K562 (cell line): Measurements from ENCODE around the gene STK11. TPM values are rescaled to one million over a fixed set of nuclear protein-coding genes. Genes with fewer than 3 reads are reported as not detected.

ENCODE experiments used
- ATF1 ChIP-seq, 2 experiments: fragments of 450-650 bp in 1 of 2; IDR thresholded peaks; 2 replicates each; pipeline ENCODE4 v1.6.1; 2016; ENCODE audit warnings: missing compliant biosample characterization in 1 of 2, missing genetic modification characterization in 1 of 2
- KLF6 ChIP-seq: fragments of 250-450 bp; sonication (Bioruptor Pico); IDR thresholded peaks from 2 replicates; pipeline ENCODE4 v1.4.0; 2020; ENCODE audit warnings: mild to moderate bottlenecking, moderate library complexity, borderline replicate concordance
- MAFG ChIP-seq: fragments of 450-650 bp; conservative IDR thresholded peaks from 2 replicates; pipeline ENCODE4 v1.6.1; 2016; ENCODE audit warnings: missing genetic modification characterization, missing compliant biosample characterization
- MCM3 ChIP-seq: fragments of 450-650 bp; IDR thresholded peaks from 2 replicates; pipeline ENCODE4 v1.6.1; 2016
- MEF2D ChIP-seq: conservative IDR thresholded peaks from 2 replicates; pipeline ENCODE4 v1.6.1; 2016; ENCODE audit warnings: low read depth, missing genetic modification characterization, missing compliant biosample characterization
- MTA1 ChIP-seq: fragments of 450-650 bp; IDR thresholded peaks from 2 replicates; pipeline ENCODE4 v1.6.1; 2017; ENCODE audit warnings: borderline replicate concordance
- NFYB ChIP-seq: IDR thresholded peaks from 2 replicates; pipeline ENCODE4 v1.6.1; 2011; ENCODE audit warnings: mild to moderate bottlenecking, moderate library complexity; ENCODE audit not compliant: insufficient read length; ENCODE audit errors: extremely low read depth
- PKNOX1 ChIP-seq: fragments of 450-650 bp; IDR thresholded peaks from 2 replicates; pipeline ENCODE4 v1.6.1; 2016
- RCOR1 ChIP-seq, 2 experiments: IDR thresholded peaks; 2 replicates each; pipeline ENCODE4 v1.6.1; 2012; ENCODE audit warnings: low read depth in 2 of 2, low read length in 2 of 2, borderline replicate concordance in 1 of 2, improper control_type of control experiment in 1 of 2
- SP1 ChIP-seq: sonication (generic); formaldehyde crosslinking; IDR thresholded peaks from 2 replicates; pipeline ENCODE4 v1.8.1; 2022; ENCODE audit warnings: mild to moderate bottlenecking, missing genetic modification reagents
- SRSF9 ChIP-seq: fragments of 200-400 bp; formaldehyde crosslinking; IDR thresholded peaks from 2 replicates; pipeline ENCODE4 v1.6.1; 2017; ENCODE audit warnings: low read depth, low read length, borderline replicate concordance
- STAT5A ChIP-seq: IDR thresholded peaks from 2 replicates; pipeline ENCODE4 v1.6.1; 2012; ENCODE audit warnings: low read length, inconsistent platforms, borderline replicate concordance
- USF2 ChIP-seq: sonication (generic); formaldehyde crosslinking; IDR thresholded peaks from 2 replicates; pipeline ENCODE4 v1.5.0; 2020; ENCODE audit warnings: missing genetic modification reagents
- ZNF347 ChIP-seq: fragments of 450-650 bp; formaldehyde crosslinking; IDR thresholded peaks from 2 replicates; pipeline ENCODE4 v1.4.0; 2020; ENCODE audit warnings: low read depth, mild to moderate bottlenecking, moderate library complexity
- ZNF583 ChIP-seq: fragments of 250-450 bp; sonication (Bioruptor Pico); IDR thresholded peaks from 2 replicates; pipeline ENCODE4 v1.4.0; 2020
- polyA plus RNA-seq, 8 experiments: library from polyadenylated mRNA; depleted of rRNA in 4 of 8; stranded (reverse) in 5 of 8; unstranded in 3 of 8; fragments of >200 nt; fragmentation: Nextera tagmentation in 2 of 8; fragmentation: Illumina TruSeq in 1 of 8; extraction: Ambion mirVana in 2 of 8; extraction: Trizol in 1 of 8; gene quantifications; 2 replicates each; pipeline versions ENCODE4 v1.2.1 to v1.2.3, GENCODE V29; 2011 to 2014; ENCODE audit warnings: inconsistent platforms in 1 of 8, missing spikeins in 1 of 8
- total RNA-seq, 7 experiments: library from RNA; depleted of rRNA in 6 of 7; stranded (reverse); fragments of >200 nt in 6 of 7; fragmentation: Illumina TruSeq in 2 of 7; extraction: Trizol in 2 of 7; gene quantifications; 2 replicates each; pipeline versions ENCODE4 v1.2.1 to v1.2.3, GENCODE V29; 2011 to 2021; ENCODE audit warnings: low replicate concordance in 1 of 7
- TF ChIP-seq, protein P1 (sequence below), 2 experiments: fragments of 450-650 bp; IDR thresholded peaks; 2 replicates each; pipeline ENCODE4 v1.6.1; 2018; ENCODE audit warnings: mild to moderate bottlenecking in 2 of 2, low read depth in 1 of 2; ENCODE audit not compliant: partially characterized antibody in 2 of 2
- TF ChIP-seq, protein P2 (sequence below): fragments of 450-650 bp; IDR thresholded peaks from 2 replicates; pipeline ENCODE4 v1.6.1; 2018; ENCODE audit warnings: mild to moderate bottlenecking, low read depth; ENCODE audit not compliant: partially characterized antibody
- TF ChIP-seq, protein P3 (sequence below): sonication (generic); formaldehyde crosslinking; IDR thresholded peaks from 2 replicates; pipeline ENCODE4 v1.8.0; 2022; ENCODE audit warnings: mild to moderate bottlenecking, low read depth, missing genetic modification reagents

Gene STK11
- total and polyA plus RNA-seq, 9 of the 15 experiments (the other 6 are each of a cell fraction or from before 2014, with no cell fraction given), result 0.15 to 96.5 (median 31.7) TPM

DNA sequence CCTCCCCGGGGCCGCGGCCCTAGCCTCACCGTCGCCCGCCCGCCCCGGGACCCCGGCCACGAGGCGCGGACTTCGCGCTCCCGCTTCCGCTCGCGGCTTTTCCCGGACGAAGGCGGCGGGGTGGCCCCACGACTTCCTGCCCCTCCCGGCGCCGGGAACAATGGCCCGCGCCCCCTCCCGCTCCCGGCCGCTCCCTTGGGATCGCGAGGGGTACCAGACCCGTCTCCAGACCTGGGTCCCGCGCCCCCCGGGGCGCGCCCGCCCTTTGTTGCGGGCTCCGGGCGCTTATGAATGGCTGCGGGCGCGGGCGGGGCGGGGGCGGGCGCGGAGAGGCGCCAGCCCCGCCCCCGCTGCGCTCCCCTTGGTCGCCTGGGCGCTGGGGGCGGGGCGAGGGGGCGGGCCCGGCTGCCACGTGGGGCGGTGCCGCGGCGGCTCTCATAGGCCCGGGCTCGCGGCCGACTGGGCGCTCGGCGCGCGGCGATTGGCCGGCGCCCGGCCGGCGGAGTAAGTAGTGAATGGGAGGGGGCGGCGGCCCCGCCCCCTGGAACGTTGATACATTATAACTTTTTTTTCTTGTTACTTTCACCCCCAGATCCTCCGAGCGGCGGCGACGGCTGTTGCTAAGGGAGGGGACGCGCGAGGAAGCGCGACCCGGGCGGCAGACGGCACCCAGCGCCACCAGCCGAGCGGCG is 43.9 kb downstream of the STK11 start (continued):
- TF ChIP-seq RCOR1 (IDR thresholded peaks at IDR 0.05; ENCODE audit: borderline replicate concordance in 1 of 2, low read depth in 2 of 2, low read length in 2 of 2) (0 out of 4 replicates have a peak, but pooled peaks of 1 of the 2 experiments have one; percentile 9), MCM3 (no peak), USF2 (CRISPR knock-in tag) (no peak), KLF6 (CRISPR knock-in tag) (no peak), MEF2D (tag) (no peak), ZNF583 (CRISPR knock-in tag) (no peak), NFYB (peak; percentile 34), STAT5A (no peak), SP1 (CRISPR knock-in tag) (peak; percentile 46; the same call in 1 of the 2 replicates), MTA1 (no peak), ZNF347 (CRISPR knock-in tag) (no peak), SRSF9 (no peak), ATF1 (CRISPR knock-in tag; IDR thresholded peaks at IDR 0.05) (no peak), ATF1 (tag; IDR thresholded peaks at IDR 0.05) (peak; percentile 30; the same call in 1 of the 2 replicates), MAFG (tag) (no peak), PKNOX1 (no peak)
- TF ChIP-seq, protein P1, sequence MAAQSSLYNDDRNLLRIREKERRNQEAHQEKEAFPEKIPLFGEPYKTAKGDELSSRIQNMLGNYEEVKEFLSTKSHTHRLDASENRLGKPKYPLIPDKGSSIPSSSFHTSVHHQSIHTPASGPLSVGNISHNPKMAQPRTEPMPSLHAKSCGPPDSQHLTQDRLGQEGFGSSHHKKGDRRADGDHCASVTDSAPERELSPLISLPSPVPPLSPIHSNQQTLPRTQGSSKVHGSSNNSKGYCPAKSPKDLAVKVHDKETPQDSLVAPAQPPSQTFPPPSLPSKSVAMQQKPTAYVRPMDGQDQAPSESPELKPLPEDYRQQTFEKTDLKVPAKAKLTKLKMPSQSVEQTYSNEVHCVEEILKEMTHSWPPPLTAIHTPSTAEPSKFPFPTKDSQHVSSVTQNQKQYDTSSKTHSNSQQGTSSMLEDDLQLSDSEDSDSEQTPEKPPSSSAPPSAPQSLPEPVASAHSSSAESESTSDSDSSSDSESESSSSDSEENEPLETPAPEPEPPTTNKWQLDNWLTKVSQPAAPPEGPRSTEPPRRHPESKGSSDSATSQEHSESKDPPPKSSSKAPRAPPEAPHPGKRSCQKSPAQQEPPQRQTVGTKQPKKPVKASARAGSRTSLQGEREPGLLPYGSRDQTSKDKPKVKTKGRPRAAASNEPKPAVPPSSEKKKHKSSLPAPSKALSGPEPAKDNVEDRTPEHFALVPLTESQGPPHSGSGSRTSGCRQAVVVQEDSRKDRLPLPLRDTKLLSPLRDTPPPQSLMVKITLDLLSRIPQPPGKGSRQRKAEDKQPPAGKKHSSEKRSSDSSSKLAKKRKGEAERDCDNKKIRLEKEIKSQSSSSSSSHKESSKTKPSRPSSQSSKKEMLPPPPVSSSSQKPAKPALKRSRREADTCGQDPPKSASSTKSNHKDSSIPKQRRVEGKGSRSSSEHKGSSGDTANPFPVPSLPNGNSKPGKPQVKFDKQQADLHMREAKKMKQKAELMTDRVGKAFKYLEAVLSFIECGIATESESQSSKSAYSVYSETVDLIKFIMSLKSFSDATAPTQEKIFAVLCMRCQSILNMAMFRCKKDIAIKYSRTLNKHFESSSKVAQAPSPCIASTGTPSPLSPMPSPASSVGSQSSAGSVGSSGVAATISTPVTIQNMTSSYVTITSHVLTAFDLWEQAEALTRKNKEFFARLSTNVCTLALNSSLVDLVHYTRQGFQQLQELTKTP (IDR thresholded peaks at IDR 0.05; ENCODE audit: low read depth in 1 of 2, partially characterized antibody in 2 of 2), result no peak
- TF ChIP-seq, protein P2, sequence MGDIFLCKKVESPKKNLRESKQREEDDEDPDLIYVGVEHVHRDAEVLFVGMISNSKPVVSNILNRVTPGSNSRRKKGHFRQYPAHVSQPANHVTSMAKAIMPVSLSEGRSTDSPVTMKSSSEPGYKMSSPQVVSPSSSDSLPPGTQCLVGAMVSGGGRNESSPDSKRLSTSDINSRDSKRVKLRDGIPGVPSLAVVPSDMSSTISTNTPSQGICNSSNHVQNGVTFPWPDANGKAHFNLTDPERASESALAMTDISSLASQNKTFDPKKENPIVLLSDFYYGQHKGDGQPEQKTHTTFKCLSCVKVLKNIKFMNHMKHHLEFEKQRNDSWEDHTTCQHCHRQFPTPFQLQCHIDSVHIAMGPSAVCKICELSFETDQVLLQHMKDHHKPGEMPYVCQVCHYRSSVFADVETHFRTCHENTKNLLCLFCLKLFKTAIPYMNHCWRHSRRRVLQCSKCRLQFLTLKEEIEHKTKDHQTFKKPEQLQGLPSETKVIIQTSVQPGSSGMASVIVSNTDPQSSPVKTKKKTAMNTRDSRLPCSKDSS, result no peak
- TF ChIP-seq, protein P3, sequence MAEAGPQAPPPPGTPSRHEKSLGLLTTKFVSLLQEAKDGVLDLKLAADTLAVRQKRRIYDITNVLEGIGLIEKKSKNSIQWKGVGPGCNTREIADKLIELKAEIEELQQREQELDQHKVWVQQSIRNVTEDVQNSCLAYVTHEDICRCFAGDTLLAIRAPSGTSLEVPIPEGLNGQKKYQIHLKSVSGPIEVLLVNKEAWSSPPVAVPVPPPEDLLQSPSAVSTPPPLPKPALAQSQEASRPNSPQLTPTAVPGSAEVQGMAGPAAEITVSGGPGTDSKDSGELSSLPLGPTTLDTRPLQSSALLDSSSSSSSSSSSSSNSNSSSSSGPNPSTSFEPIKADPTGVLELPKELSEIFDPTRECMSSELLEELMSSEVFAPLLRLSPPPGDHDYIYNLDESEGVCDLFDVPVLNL (CRISPR knock-in tag), result no peak
